ACHN (cell line): ENCODE results near the gene NAT8.
"Not testable (repeated sequence)": the region's sequence is repeated elsewhere in the genome, so short reads cannot be mapped to it uniquely, and the experiment has no call there.

ENCODE experiments used
- DNase-seq: peaks from one replicate; pipeline ENCODE4 v3.0.0-alpha.2; 2015
- in situ Hi-C: cut with HindIII; loops from 2 replicates; pipeline ENCODE4 v1.10.0; 2017; ENCODE audit warnings: low sequenced_read_pairs, low pct_ligation_motif_present, low pct_unique_long_range_greater_than_20kb

NAT8 gene, protein sequence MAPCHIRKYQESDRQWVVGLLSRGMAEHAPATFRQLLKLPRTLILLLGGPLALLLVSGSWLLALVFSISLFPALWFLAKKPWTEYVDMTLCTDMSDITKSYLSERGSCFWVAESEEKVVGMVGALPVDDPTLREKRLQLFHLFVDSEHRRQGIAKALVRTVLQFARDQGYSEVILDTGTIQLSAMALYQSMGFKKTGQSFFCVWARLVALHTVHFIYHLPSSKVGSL

DNA sequence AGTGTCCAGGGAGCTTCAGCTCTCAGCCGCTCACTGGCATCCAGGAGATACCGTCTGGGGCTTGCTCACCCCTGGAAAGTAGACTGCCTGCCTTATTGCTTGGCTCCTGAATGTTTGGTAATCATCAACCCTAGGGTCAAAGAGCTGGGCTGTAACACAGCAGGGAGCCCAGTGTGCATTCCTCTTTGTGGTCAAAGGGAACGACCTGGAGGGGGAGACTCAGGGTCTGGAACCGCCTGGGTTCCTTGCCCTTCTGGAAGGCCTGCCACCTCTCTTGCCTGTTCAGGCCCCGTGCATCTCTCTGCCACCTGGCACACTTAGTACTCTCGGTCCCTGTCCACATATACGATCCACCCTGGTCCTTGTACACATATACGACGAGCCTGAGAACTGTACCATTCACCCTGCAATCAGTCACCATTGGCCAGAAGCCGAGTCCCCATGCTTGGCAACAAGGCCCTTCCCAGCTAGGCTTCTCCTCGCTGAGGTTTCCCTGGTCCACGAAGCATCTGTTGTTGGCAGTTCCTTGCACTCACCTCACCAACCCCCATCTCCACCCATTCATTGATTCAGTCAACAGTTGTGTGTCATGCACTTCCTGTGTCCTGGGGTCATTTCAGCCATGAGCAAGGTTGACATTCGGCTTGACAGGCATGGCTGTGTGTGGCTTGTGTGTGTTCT is at the start of gene NAT8:
TSS of gene NAT8 (minus strand) at position 85 of the 681 bp plus-strand sequence. CDS start 794 bp downstream, outside the sequence.
- in situ Hi-C loops, result no loop called here
- DNase-seq, result peak; percentile 81

DNA sequence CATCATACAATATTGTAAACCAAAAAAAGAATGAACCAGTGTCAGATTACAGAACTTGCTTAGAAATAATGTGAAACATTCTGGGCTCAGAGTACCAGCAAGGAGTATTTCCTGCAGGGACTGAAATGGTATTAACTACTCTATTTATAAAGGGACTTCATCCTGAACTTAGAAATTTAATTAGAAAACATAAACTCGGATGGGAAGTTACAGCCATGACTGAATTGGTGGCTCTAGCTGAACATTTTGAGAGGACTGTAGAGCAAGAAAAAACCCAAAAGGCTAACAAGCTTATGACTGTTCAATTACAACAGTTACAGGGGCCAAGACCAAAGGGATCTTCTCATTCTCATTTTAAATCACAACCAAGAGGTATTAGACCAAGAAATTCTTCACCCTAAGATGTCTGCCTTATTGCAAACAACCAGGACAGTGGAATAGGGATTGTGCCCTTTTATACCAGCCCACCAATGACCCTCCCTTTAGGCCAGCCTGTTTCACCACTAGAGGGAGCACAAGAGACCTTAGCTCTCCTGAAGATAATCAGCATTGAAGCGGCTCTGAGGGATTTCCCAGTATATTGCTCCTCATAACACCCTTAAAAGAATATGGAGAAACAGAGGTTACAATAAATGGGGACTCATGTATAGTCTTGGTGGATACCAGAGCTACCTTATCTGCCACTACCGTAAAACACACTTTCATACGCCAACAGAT is 48.3 kb upstream of the NAT8 start:
- in situ Hi-C loops, result not testable (repeated sequence)
- peak; percentile 45 for DNase-seq

DNA sequence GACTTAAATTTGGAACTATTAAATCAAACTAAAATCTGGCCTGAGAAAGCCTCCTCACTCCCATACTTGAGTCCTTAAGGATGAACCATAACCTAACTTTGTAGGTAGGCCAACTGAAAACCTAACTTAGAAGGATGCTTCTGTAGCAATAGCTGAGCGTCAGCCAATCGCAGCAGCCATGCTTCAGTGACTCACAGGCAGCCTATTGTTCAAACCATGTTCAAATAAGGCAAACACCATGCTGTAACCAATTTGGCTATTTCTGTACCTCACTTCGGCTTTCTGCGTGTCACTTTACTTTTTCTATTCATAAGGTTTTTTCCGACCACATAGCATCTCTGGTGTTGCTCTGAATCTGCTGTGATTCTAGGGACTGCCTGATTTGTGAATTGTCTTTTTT is 46.3 kb upstream of the NAT8 start:
- DNase-seq, in situ Hi-C loops: not testable (repeated sequence)

DNA sequence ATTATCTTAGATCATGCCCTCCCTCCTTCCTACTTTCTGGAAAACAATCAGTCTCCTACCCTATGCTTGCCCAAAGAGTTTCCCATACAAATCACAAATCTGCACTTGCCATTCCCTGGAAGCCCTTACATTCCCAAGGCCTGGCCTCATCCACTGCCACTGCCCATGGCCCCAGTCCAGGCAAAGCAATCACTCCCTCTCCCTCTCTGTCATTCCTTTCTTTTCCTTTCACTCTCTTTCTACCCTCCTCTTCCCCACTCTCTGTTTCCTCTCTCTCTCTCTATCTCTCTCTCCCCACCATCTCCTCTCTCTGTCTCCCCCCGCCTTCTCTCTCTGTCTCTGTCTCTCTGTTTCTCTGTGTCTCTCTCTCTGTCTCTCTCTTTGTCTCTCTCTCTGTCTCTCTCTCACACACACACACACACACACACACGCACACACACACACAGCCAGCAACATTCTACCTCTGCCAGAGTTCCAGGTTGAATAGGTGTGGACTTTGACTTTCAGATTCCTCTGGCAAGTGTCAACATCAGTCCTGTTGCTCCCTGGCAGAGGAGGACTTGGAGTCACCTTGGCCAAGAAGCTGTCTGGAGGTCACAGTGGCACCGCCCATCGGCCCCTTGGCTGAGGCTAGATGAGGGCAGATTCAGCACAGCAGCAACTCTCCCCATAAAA is 43.7 kb upstream of the NAT8 start:
- no peak for DNase-seq
- in situ Hi-C loops, result no loop called here

DNA sequence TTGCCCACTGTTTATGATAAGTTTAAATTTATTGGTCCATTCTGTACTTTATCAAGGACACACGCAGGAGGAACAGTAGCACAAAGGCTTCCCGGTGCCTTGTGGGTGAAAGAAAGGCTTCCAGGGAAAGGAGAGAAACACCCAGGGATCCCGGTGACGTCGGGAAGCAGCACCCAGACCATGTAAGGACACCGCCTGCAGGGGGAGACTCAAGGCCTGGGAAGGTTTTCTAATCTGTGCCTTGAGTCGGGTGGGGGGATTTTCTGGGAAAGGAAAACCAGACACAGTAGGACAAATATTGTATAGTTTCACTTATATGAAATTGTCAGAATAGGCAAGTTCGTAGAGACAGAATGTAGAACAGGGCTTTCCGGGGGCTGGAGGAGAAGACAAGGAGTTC is 42.7 kb upstream of the NAT8 start:
- in situ Hi-C loops, result not testable (repeated sequence)

DNA sequence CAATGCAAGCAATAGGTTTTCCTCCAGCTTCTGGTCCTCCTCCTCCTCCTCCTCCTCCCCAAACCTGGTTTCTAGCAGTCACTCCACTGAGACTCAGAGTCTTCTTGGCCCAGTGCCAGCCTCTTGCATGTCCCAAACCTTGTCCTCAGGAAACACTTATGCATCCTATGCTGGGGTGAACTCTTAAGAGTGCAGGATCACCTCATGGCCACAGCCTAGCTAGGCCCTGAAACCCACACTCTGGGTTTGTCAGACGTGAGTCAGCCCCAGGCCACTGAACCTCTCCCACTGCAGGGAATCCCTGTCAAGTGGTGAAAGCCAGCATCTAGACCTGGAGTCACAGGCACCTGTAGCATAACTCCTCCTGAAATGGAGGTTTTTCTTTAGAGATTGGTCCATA is 42.1 kb upstream of the NAT8 start:
- DNase-seq, in situ Hi-C loops: not testable (repeated sequence)

More for the DNA sequence above, 42.7 kb upstream of the NAT8 start:
- not testable (repeated sequence) for DNase-seq

DNA sequence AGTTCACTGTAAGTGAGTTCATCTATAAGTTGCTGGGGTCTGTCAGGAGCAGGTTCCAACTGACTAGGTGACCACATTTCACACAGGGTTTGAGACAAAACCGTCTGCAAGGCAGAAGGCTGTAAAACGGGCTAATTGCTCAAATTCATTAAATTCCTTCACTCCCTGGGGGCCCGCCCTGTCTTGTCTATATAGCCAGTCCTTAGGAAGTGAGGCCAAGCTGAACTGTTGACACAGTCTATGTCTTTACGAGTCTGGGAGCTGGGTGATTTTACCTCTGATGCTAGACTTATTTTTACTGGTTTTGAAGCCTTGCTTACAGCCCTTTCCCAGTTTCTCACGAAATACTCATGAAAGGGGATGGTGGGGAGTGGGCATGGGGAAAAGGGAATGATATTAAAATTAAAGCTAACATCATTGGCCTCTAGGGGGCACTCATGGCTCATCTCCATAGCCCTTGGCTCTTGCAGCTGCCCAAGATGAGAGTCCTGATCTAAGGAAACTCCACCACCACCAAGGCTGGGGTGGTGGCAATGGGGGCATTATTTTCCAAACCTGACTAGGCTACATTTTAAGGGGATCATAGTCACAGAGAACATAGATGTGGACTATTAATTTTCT is 37.8 kb upstream of the NAT8 start:
- in situ Hi-C loops, result not testable (repeated sequence)

DNA sequence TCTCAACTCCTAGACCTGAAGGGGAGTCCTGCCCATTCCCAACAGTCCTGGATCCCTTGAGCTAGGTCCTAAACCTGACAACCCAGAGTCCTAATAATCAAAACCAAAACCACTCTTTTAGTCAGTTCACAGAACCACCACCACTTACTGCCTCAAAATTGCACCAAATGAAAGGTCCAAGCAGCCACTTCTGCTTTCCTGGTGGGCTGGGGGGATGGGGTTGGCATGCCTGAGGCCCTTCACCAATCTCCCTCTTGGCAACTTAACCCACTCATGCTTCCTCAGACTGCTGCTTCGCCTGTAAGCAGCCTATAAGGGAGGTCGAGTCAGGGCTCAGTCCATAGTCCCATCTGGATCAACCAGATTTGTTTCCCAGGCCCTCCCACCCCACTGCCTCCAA is 37.0 kb upstream of the NAT8 start:
- in situ Hi-C loops, result not testable (repeated sequence)

More for the DNA sequence above, 37.8 kb upstream of the NAT8 start:
- DNase-seq, result peak; percentile 61

DNA sequence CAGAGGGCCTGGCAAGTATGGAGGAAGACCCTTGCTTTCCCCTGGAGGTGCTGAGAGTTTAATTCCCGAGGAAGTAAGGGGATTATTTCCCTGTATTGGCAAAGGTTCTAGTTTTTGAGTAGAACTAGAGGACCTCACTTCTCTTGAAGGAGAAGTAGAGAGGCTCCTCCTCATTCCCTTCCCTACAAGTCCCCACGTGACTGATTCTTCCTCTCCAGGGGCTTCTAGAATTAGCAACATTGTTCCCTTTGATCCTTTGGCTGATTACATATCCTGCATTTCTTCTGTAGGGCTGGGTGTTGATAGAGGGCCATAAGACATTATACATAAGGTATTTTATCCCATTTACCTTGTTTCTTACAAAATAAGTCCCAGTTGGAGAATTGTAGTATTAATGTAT is 35.8 kb upstream of the NAT8 start:
- DNase-seq, in situ Hi-C loops: not testable (repeated sequence)

More for the DNA sequence above, 37.0 kb upstream of the NAT8 start:
- not testable (repeated sequence) for DNase-seq

DNA sequence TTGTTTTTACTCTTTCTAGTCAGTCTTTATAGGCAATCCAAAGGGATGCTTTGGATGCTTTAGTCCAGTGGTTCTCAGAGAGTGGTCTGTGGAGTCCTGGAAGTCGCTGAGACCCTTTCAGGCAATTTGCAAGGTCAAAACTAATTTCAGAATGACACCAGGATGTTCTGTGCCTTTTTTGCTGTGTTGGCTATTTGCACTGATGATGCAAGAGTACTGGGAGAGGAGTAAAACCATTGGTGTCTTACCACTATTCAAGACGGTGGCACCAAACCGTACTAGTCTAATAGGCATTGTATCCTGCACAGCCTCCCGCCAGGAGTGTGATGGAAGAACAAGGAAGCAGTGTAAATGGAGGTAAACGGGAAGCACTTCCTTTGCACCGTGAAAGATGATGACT is 34.0 kb upstream of the NAT8 start:
- DNase-seq, in situ Hi-C loops: not testable (repeated sequence)

DNA sequence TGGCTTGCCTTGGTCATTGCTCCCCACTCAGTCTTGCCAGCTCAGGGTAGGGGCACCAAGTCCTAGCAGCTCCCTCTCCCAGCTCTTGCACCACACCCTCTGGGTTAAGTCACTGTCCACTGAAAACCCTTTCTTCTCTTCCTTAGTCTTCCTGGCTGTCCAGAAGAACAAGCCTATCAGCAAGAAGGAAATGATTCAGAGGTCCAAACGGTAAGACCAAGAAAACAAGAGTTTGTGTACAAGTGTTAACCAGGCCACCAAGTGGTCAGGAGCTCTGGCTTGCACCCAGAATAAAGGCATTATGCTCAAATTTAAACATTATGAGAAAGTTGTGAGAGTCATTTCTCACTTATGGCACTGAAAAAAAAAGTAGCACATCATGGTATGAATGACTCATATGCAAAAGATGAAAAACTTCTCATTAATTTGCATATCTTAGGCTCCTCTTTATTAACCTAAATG is 32.5 kb upstream of the NAT8 start:
- in situ Hi-C loops, DNase-seq: not testable (repeated sequence)

DNA sequence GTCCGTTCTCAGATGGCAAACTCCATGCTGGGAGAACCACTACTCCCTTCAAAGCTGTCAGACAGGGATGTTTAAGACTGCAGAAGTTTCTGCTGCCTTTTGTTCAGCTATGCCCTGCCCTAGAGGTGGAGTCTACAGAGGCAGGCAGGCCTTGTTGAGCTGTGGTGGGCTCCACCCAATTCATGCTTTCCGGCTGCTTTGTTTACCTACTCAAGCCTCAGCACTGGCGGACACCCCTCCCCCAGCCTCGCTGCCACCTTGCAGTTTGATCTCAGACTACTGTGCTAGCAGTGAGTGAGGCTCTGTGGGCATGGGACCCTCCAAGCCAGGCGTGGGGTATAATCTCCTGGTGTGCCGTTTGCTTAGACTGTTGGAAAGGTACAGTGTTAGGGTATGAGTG is 27.8 kb upstream of the NAT8 start:
- in situ Hi-C loops, DNase-seq: not testable (repeated sequence)

DNA sequence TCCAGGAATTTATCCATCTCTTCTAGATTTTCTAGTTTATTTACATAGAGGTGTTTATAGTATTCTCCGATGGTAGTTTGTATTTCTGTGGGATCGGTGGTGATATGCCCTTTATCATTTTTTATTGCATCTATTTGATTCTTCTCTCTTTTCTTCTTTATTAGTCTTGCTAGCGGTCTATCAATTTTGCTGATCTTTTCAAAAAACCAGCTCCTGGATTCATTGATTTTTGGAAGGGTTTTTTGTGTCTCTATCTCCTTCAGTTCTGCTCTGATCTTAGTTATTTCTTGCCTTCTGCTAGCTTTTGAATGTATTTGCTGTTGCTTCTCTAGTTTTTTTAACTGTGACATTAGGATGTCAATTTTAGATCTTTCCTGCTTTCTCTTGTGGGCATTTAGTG is 25.0 kb upstream of the NAT8 start:
- in situ Hi-C loops, DNase-seq: not testable (repeated sequence)

DNA sequence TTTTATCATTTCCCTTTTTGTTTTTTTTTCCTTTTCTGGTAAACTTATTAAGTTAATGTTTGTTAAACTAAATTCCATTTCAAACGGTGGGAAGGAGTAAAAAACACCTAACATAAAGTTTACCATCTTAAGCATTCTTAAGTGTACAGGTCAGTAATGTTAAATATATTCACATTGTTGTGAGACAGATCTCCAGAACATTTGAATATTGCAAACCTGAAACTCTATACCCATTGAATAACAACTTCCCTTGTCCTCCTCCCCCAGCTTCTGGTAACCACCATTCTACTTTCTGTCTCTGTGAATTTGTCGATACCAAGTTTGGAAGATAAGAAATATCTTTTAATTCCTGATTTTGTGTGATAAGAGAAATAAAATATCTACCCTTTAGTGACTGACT is 12.0 kb upstream of the NAT8 start:
- in situ Hi-C loops, result no loop called here
- no peak for DNase-seq

DNA sequence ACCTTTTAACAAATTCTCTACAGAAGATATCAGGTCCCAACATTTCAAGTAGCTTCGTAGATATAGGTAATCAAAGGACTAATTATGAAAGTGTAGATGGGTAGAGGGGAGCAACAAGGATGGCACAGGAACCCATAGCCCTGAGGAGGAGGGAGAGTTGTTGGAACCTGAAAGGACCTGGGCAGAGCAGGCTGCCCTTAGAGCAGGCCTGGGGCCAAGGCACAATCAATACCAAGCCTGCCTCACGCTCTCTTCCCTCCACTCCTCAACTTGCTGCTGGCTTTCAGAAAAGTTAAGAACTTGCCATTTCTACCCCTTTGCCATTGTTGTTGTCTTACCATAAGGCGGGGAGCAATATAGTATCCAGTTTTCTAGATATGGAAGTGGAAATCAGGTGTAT is 10.1 kb upstream of the NAT8 start:
- no peak for DNase-seq
- in situ Hi-C loops, result no loop called here

DNA sequence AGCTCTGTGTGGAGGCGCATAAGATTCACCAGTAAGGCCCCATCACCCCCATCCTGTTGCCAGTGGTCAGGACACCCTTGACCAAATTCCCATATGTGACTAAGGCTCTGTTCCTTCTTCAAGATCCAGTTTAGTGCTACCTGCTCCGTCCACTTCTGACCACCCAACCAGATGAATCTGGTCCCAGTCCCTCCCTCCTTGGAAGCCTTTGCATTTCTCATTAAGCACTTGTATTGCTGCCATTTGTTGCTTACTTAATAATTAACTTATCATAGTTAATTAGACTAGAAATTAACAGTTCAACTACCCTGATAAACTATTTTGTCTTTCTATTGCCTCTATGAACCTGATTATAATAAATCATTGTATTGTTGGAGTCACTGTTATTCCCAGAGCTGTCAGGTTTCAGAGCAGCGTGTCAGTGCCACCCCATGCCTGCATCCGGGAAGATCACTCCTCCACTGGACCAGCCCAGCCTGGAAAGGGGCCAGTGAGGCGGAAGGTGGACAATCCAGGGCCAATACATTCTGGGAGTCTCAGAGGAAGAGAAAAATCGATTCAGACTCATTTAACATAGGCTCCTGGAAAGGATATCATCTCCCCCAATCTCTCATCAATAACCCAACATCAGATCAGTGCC is 9.5 kb upstream of the NAT8 start:
- in situ Hi-C loops, result no loop called here
- DNase-seq, result no peak

DNA sequence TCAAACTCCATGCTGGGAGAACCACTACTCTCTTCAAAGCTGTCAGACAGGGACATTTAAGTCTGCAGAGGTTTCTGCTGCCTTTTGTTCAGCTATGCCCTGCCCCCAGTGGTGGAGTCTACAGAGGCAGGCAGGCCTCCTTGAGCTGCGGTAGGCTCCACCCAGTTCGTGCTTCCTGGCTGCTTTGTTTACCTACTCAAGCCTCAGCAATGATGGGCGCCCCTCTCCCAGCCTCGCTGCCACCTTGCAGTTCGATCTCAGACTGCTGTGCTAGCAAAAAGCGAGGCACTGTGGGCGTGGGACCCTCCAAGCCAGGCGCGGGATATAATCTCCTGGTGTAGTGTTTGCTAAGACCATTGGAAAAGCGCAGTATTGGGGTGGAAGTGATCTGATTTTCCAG is 5.5 kb upstream of the NAT8 start:
- DNase-seq, in situ Hi-C loops: not testable (repeated sequence)

DNA sequence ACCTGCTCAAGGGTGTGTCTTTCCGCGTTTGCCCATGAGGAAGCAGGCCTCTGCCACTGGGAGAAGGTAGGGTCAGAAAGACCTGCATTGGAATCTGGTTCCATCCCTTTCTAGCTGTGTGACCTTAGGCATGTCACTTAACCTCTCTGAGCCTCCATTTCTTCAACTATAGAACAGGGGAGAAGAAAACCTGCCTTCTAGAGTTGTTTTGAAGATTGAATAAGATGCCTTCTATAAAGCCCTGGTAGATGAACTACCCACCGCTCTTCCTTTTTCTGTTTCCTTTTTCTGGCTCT is 507 bp downstream of the NAT8 start:
- in situ Hi-C loops, result no loop called here
- DNase-seq, result no peak
